ENCODE data around the gene RIF1.

DNA sequence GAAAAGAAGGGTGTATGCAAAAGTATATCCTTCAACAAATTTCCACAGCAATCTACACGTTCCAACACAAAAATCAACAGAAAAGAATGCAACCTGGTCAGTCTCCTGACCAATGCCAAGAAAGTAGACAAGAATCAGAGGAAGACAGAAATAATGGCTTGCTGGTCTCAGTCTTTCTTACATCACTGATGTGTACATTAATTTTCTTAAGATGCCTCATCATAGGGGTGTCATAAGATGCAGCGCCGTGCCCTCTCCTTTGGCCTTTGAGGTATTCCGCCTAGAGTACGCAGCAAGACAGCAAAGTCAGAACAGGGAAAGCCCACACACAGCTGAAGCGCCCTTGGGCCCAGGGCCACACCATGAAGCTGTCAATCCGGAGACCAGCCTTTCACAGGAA, 112.9 kb downstream of the RIF1 start:
- TF ChIP-seq, protein P1, sequence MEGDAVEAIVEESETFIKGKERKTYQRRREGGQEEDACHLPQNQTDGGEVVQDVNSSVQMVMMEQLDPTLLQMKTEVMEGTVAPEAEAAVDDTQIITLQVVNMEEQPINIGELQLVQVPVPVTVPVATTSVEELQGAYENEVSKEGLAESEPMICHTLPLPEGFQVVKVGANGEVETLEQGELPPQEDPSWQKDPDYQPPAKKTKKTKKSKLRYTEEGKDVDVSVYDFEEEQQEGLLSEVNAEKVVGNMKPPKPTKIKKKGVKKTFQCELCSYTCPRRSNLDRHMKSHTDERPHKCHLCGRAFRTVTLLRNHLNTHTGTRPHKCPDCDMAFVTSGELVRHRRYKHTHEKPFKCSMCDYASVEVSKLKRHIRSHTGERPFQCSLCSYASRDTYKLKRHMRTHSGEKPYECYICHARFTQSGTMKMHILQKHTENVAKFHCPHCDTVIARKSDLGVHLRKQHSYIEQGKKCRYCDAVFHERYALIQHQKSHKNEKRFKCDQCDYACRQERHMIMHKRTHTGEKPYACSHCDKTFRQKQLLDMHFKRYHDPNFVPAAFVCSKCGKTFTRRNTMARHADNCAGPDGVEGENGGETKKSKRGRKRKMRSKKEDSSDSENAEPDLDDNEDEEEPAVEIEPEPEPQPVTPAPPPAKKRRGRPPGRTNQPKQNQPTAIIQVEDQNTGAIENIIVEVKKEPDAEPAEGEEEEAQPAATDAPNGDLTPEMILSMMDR (IDR thresholded peaks at IDR 0.05; ENCODE audit: low read length) = no peak
- no peak for TF ChIP-seq EZH2 (IDR thresholded peaks at IDR 0.05; ENCODE audit: borderline replicate concordance, low read length)

Data from OCI-LY1 (cell line).